Epithelial cell of esophagus (primary cell): ENCODE results near the gene KRT16.

Experiments
- DNase-seq: peaks from one replicate; pipeline ENCODE4 v3.0.0; 2010; ENCODE audit warnings: low read depth
- H3K4me3 ChIP-seq: 2 replicates; pipeline ENCODE4 v1.5.1; 2011; ENCODE audit warnings: mild to moderate bottlenecking, low read length, control low read depth
- TF ChIP-seq, protein P1 (sequence below): IDR thresholded peaks from 2 replicates; pipeline ENCODE4 v1.5.1; 2011; ENCODE audit warnings: low read depth, mild to moderate bottlenecking, low read length, control low read depth, inconsistent platforms; ENCODE audit not compliant: insufficient read depth; ENCODE audit errors: missing control alignments

Gene KRT16

DNA sequence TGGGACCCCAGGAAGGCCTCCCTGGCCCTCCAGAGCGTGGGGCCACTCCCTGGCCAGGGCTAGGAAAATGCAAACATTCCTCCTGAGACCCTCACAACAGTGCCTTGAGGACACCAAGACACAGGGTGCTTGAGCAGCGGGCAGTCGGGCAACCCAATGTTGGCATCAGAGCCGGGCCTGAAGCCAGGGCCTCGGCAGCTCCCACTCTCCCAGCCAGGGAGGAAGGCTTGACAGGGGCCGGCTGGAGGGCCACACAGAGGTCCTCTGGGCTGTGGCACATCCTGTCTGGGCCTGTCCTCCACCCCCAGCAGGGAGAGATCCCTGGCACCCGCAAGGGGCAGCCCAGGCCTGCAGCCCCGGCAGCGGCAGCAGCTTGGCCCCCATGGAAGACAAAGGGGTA, 24.1 kb upstream of the KRT16 start:
- no peak overlapping the region for H3K4me3 ChIP-seq
- DNase-seq = no peak
- TF ChIP-seq, protein P1, sequence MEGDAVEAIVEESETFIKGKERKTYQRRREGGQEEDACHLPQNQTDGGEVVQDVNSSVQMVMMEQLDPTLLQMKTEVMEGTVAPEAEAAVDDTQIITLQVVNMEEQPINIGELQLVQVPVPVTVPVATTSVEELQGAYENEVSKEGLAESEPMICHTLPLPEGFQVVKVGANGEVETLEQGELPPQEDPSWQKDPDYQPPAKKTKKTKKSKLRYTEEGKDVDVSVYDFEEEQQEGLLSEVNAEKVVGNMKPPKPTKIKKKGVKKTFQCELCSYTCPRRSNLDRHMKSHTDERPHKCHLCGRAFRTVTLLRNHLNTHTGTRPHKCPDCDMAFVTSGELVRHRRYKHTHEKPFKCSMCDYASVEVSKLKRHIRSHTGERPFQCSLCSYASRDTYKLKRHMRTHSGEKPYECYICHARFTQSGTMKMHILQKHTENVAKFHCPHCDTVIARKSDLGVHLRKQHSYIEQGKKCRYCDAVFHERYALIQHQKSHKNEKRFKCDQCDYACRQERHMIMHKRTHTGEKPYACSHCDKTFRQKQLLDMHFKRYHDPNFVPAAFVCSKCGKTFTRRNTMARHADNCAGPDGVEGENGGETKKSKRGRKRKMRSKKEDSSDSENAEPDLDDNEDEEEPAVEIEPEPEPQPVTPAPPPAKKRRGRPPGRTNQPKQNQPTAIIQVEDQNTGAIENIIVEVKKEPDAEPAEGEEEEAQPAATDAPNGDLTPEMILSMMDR = no peak

DNA sequence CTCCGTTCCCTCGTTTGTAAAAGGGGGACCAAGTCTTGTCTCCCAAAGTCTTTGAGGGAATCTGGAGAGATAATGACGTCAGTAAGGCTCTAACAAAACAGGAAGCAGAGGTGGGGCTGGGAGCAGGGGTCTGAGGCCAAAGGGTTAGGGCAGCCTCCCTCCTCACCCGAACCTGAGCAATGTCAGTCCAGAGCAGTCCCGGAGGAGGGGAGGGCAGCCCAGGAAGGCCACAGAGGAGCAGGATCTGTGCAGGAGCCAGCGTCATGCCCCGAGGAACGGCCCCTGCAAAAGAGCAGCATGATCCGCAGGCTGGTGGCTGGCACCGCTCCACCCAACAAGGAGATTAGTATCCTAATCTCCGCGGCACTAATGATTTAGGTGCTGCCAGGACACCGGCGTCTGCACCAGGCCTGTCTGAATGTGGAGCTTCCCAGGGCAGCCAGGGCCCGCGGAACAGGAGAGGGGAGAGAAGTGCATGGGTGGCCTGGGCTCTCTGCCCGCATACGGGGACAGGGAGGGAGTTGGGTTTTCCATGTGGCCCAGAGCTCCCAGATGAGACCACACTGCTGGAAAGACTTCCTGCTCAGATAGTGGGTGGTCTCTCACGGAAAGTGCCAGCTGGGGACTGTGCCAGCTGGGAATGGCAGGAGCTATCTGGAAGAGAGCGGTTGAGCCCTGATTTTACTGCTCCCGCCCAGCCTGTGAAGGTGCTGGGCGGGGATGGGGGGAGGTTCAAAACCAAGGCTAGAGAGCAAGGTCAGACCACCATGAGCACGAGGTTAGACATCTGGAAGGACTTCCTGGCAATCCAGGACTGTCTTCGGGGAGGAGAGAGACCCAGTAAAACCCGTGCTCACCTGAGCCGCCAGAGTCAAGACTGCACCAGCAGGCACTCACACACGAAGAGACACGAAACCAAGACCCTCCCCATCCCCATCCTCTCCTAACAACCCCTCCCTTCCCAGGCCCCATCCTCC, 22.8 kb upstream of the KRT16 start:
- TF ChIP-seq, protein P1 = no peak
- H3K4me3 ChIP-seq = no peak overlapping the region

DNA sequence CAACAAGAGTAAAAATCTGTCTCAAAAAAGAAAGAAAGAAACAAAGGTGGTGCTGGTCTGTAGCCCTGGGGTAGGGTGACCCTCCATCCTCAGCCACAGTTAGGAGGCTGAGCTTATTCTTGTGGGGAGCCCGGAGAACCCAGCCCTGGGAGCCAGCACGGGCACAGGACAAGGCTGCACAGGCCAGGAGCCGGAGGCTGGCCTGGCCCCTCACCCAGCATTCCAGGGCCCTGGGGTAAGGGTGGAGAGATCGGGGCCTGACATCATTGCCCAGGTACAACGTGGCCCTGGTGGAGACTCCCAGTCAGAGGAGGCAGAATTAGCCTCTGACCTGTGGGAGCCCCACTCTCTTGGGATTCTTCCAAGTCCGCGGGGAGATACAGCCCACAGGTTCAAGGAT, 22.1 kb upstream of the KRT16 start:
- H3K4me3 ChIP-seq = no peak overlapping the region
- TF ChIP-seq, protein P1 = no peak
- DNase-seq = no peak

More for the DNA sequence above, 22.8 kb upstream of the KRT16 start:
- DNase-seq = no peak

DNA sequence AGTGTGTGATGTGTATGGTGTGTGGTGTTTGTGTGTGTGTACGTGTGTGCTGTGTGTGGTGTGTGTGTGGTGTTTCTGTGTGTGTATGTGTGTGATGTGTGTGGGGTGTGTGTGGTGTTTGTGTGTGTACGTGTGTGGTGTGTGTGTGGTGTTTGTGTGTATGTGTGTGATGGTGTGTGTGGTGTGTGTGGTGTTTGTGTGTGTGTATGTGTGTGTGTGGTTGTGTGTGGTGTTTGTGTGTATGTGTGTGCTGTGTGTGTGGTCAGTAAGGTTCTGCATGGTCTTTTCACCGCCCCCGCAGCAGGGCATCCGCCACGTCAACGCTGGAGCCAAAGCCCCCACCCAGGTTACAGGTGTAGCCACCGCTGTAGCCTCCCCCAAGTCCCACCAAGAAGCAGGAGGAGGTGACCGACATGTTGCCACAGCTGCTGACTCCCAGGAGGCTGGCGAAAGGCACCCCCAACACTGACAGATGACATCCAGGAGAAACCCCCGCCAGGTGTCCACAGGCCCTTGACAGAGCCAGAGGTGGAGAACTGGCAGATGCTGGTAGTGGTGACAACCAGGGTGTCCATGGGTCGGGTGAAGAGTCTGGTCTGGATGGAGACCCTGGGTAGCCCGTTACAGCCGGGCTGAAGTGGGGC, 21.1 kb upstream of the KRT16 start:
- DNase-seq = no peak
- H3K4me3 ChIP-seq = no peak overlapping the region
- TF ChIP-seq, protein P1 = no peak

DNA sequence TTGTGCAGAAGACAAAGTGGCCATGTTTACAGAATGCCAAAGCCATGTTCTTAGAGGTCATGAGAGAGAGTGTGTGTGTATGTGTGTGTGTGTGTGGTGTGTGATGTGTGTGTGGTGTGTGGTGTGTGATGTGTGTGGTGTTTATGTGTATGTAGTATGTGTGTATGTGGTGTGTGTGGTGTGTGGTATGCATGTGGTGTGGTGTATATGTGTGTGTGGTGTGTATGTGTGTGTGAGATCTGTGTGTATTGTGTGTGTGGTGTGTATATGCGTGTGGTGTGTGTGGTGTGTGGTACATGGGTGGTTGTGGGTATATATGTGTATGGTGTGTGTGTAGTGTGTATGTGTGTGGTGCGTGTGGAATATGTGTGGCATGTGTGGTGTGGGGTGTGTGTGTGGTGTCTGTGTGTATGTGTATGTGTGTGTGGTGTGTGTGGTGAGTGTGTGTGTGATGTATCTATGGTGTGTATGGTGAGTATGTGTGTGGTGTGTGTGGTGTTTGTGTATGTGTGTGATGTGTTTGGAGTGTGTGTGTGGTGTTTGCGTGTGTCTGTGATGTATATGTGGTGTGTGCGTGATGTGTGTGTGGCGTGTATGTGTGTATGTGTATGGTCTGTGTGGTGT, 20.0 kb upstream of the KRT16 start:
- TF ChIP-seq, protein P1 = no peak
- no peak for DNase-seq
- no peak overlapping the region for H3K4me3 ChIP-seq

DNA sequence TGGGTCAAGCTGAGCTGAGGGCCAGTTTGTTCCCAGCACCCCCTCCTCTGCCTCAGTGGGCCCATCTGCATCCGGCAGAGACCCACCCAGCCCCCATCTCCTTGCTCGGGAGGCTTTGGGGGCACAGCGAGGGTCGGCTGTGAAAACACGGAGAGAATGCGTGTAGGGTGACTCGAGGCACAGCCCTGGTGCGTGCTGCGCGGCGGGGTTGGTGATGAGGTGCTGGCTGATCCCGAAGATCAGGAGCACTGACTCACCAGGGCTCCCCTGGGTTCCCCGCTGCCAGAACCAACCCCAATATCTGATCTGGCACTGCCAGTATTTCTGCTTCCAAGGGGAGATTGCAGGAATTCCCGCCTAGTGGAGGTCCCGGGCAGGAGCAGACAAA, 19.3 kb upstream of the KRT16 start:
- no peak for DNase-seq
- TF ChIP-seq, protein P1 = no peak
- H3K4me3 ChIP-seq = no peak overlapping the region
